HFFc6 (cell line): ENCODE results near the gene IRF2BP2. TPM values are rescaled to one million over a fixed set of nuclear protein-coding genes. Genes with fewer than 3 reads are reported as not detected.

Experiments used
- DNase-seq: peaks from one replicate; pipeline ENCODE4 v3.0.0-alpha.2; 2018
- H3K27ac Mint-ChIP-seq: 2 replicates; pipeline ENCODE4 v1.8.0; 2020; ENCODE audit warnings: mild to moderate bottlenecking, mixed read lengths
- H3K27me3 Mint-ChIP-seq: 2 replicates; pipeline ENCODE4 v1.8.0; 2021; ENCODE audit warnings: mild to moderate bottlenecking, moderate library complexity, mixed read lengths; ENCODE audit not compliant: insufficient read depth
- H3K36me3 Mint-ChIP-seq: 2 replicates; pipeline ENCODE4 v1.8.0; 2021; ENCODE audit warnings: low read depth, mixed read lengths
- H3K4me1 Mint-ChIP-seq: 2 replicates; pipeline ENCODE4 v1.8.0; 2020; ENCODE audit warnings: low read depth, mixed read lengths
- H3K4me3 Mint-ChIP-seq: 2 replicates; pipeline ENCODE4 v1.8.0; 2020; ENCODE audit warnings: mild to moderate bottlenecking, moderate library complexity, mixed read lengths
- H3K9me3 Mint-ChIP-seq: 2 replicates; pipeline ENCODE4 v1.8.0; 2020; ENCODE audit warnings: mild to moderate bottlenecking, mixed read lengths
- total RNA-seq, 6 experiments: library from RNA; stranded (reverse); fragmentation: NEBNext Ultra II Directional; extraction: Animal tissue kit (Norgen Biotek cat#: 25700); gene quantifications; 2 replicates in 1 of 6; 3 replicates in 5 of 6; pipeline ENCODE4 v1.2.3, GENCODE V29; 2021
- TF ChIP-seq, protein P1 (sequence below): fragments of 200-600 bp; sonication (generic); IDR thresholded peaks from 2 replicates; pipeline ENCODE4 v1.5.0; 2021; ENCODE audit warnings: antibody characterized with exemption, mild to moderate bottlenecking

IRF2BP2 gene
- total RNA-seq, 6 experiments from 2014 or later = 58.6 to 87.1 (median 73.2) TPM

DNA sequence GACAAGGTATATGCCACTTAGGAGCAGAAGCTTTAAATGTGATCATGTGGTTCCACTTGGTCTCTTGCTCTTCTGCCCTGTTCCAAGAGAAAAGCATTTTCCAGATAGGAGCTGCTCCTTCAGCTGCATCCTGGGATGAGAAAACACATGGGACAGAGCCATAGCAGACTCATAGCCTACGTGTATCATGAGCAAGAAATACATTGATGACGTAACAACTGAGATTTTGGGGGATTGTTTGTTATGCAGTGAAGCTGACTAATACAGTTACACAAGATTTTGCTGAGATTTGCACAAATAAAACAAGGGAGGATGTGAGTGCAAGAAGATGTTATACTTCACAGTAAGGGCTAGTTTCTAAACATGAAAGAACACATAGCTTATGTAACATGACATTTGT is 36.0 kb upstream of the IRF2BP2 start:
- Mint-ChIP-seq H3K4me1 (peaks cover 18% of the 10 kb centered on the region), H3K27me3 (no peaks in the 10 kb centered on the region), H3K27ac (no peak overlapping the region), H3K9me3 (peaks cover 10% of the 10 kb centered on the region), H3K4me3 (no peak overlapping the region), H3K36me3 (peaks cover 6% of the 10 kb centered on the region)
- DNase-seq = no peak
- TF ChIP-seq, protein P1, sequence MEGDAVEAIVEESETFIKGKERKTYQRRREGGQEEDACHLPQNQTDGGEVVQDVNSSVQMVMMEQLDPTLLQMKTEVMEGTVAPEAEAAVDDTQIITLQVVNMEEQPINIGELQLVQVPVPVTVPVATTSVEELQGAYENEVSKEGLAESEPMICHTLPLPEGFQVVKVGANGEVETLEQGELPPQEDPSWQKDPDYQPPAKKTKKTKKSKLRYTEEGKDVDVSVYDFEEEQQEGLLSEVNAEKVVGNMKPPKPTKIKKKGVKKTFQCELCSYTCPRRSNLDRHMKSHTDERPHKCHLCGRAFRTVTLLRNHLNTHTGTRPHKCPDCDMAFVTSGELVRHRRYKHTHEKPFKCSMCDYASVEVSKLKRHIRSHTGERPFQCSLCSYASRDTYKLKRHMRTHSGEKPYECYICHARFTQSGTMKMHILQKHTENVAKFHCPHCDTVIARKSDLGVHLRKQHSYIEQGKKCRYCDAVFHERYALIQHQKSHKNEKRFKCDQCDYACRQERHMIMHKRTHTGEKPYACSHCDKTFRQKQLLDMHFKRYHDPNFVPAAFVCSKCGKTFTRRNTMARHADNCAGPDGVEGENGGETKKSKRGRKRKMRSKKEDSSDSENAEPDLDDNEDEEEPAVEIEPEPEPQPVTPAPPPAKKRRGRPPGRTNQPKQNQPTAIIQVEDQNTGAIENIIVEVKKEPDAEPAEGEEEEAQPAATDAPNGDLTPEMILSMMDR = no peak

DNA sequence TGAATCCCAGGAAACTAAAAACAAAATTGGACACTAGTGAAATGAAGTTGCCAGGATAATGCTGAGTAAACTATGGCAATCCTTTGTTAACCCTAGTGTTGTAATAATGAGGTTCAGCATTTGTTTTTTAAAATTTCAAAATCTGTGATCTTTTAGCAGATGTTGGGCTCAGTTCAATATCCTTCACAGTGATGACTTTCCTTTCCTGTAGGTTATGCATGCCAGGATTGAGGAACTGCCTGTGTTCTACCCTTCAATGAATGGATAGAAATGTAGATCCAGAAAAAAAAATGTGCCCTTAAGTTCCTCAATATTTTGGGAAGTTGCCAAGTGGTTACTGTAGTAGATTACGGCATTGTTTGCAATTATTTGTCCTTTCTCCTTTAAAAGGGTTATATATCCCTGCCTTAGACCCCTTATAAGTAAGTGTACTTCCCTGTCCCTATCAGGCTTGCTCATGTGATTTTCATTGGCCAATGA is 35.5 kb upstream of the IRF2BP2 start:
- TF ChIP-seq, protein P1 = no peak
- DNase-seq = no peak
- peaks cover 18% of the 10 kb centered on the region for H3K4me1 Mint-ChIP-seq
- no peak overlapping the region for H3K27ac Mint-ChIP-seq
- no peak overlapping the region for H3K4me3 Mint-ChIP-seq
- H3K27me3 Mint-ChIP-seq = no peaks in the 10 kb centered on the region
- H3K36me3 Mint-ChIP-seq = peaks cover 6% of the 10 kb centered on the region
- peaks cover 10% of the 10 kb centered on the region for H3K9me3 Mint-ChIP-seq

DNA sequence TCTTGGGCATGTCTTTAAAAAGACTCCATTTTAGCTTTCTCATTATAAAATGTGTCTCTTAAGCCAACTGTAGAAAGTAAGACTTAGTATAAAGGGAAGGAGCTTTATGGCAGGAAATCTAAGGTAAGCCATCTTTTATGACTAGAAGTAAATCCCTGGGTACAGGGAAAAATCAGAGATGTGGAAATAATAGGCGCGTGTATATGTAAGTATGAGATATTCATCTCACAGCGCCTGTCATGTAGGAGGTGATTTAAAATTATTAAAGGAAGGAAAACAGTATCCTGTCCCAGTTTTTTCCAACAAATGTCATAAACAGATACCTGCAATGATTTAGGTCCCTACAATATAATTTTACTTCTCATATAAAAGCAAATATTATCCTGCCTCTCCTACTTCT is 35.0 kb upstream of the IRF2BP2 start:
- no peaks in the 10 kb centered on the region for H3K27me3 Mint-ChIP-seq
- peaks cover 10% of the 10 kb centered on the region for H3K9me3 Mint-ChIP-seq
- H3K27ac Mint-ChIP-seq = no peak overlapping the region
- DNase-seq = no peak
- H3K4me1 Mint-ChIP-seq = peaks cover 16% of the 10 kb centered on the region
- peaks cover 6% of the 10 kb centered on the region for H3K36me3 Mint-ChIP-seq
- no peak overlapping the region for H3K4me3 Mint-ChIP-seq
- TF ChIP-seq, protein P1 = no peak

DNA sequence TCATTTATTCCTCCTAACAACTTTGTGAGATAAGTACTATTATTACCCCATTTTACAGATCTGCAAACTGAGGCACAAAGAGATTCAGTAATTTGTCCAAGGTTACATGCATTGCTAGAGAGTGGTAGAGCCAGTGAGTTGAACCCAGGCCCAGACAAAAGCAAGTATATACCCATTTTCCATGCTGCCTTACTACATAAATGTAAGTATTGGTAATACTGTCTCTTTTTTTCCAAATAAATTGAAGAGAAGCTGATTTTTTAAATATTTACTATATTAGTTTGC is 33.8 kb upstream of the IRF2BP2 start:
- Mint-ChIP-seq H3K36me3 (peaks cover 6% of the 10 kb centered on the region), H3K4me3 (no peak overlapping the region), H3K27ac (no peak overlapping the region), H3K9me3 (peaks cover 10% of the 10 kb centered on the region), H3K4me1 (peaks cover 4% of the 10 kb centered on the region), H3K27me3 (no peaks in the 10 kb centered on the region)
- TF ChIP-seq, protein P1 = no peak
- DNase-seq = no peak

DNA sequence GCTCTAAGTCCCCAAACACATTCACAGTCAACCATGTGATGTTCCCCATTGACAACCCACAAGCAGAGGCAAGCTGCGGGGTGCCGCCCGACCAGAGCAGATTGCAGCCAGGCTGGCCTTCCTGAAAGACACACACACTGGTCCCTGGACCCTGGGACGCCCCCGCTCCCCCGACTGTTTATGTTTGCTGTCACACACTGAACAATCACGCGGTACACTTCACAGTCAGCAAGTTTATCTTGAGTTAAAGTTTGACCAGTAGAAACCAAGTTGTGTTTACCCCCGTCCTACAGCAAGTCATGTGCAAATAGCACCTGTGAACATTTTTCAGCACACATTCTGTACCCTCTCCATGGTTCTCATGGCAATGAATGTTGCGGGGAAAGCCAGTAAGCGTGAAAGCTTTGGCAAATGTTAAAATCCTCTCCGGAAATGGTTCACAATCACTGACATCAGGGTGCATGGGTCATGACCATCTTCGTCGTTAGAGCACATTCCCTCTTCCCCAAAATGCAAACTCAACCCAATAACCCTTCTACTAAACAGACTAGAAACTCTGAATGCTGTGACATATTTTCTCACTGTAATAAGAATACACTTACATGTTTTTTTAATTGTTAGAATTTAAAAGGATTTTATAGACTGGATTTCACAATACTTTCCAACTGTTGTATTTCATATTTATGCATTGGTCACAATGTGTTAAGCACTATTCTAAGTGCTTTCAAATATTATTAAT is 33.3 kb upstream of the IRF2BP2 start:
- Mint-ChIP-seq H3K9me3 (peaks cover 10% of the 10 kb centered on the region), H3K27ac (no peak overlapping the region), H3K4me1 (no peaks in the 10 kb centered on the region), H3K36me3 (peaks cover 6% of the 10 kb centered on the region), H3K27me3 (no peaks in the 10 kb centered on the region), H3K4me3 (no peak overlapping the region)
- TF ChIP-seq, protein P1 = no peak
- no peak for DNase-seq
